Osteocyte (in vitro differentiated cells): ENCODE data around the gene SLC27A3. TPM values are rescaled to one million over a fixed set of nuclear protein-coding genes. Genes with fewer than 3 reads are reported as not detected.
A peak's percentile ranks its signal among the peaks of the same experiment; 100 is the strongest.

ENCODE experiments used
- DNase-seq: peaks from one replicate; pipeline ENCODE4 v3.0.0; 2021; ENCODE audit warnings: mixed read lengths; ENCODE audit not compliant: unreplicated experiment; ENCODE audit errors: extremely low spot score
- H3K27ac Mint-ChIP-seq: one replicate; pipeline ENCODE4 v1.8.0; 2021; ENCODE audit warnings: mild to moderate bottlenecking, mixed read lengths; ENCODE audit not compliant: unreplicated experiment
- H3K27me3 Mint-ChIP-seq: one replicate; pipeline ENCODE4 v1.8.0; 2021; ENCODE audit warnings: mixed read lengths; ENCODE audit not compliant: unreplicated experiment
- H3K36me3 Mint-ChIP-seq: one replicate; pipeline ENCODE4 v1.8.0; 2021; ENCODE audit warnings: mixed read lengths; ENCODE audit not compliant: unreplicated experiment
- H3K4me1 Mint-ChIP-seq: one replicate; pipeline ENCODE4 v1.8.0; 2021; ENCODE audit warnings: mixed read lengths; ENCODE audit not compliant: unreplicated experiment
- H3K4me3 Mint-ChIP-seq: one replicate; pipeline ENCODE4 v1.8.0; 2021; ENCODE audit warnings: mild to moderate bottlenecking, moderate library complexity, mixed read lengths; ENCODE audit not compliant: unreplicated experiment
- H3K9me3 Mint-ChIP-seq: one replicate; pipeline ENCODE4 v1.8.0; 2021; ENCODE audit warnings: mixed read lengths; ENCODE audit not compliant: unreplicated experiment
- total RNA-seq: library from RNA; stranded (reverse); gene quantifications from 2 replicates; pipeline ENCODE4 v1.2.1, GENCODE V29; 2021
- TF ChIP-seq, protein P1 (sequence below): fragments of 200-600 bp; sonication (generic); IDR thresholded peaks from 2 replicates; pipeline ENCODE4 v1.5.0; 2021; ENCODE audit warnings: antibody characterized with exemption, mild to moderate bottlenecking, moderate library complexity

Gene SLC27A3
- total RNA-seq, 1 donor from 2014 or later, result 9.9 TPM

DNA sequence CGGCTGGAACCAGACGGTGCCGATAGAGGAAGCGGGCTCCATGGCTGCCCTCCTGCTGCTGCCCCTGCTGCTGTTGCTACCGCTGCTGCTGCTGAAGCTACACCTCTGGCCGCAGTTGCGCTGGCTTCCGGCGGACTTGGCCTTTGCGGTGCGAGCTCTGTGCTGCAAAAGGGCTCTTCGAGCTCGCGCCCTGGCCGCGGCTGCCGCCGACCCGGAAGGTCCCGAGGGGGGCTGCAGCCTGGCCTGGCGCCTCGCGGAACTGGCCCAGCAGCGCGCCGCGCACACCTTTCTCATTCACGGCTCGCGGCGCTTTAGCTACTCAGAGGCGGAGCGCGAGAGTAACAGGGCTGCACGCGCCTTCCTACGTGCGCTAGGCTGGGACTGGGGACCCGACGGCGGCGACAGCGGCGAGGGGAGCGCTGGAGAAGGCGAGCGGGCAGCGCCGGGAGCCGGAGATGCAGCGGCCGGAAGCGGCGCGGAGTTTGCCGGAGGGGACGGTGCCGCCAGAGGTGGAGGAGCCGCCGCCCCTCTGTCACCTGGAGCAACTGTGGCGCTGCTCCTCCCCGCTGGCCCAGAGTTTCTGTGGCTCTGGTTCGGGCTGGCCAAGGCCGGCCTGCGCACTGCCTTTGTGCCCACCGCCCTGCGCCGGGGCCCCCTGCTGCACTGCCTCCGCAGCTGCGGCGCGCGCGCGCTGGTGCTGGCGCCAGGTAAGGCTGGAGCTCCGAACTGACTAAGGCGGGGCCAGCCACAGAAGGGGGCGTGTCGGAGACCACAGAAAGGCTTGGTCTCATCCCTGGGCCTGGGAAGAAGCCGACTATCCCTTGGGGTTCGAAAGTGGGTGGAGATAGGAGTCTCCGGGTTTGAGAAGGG, 486 bp downstream of the SLC27A3 start:
- no peak for DNase-seq
- peaks cover 21% of the 10 kb centered on the region for H3K4me1 Mint-ChIP-seq
- peak overlapping the region; percentile 74 for H3K4me3 Mint-ChIP-seq
- TF ChIP-seq, protein P1, sequence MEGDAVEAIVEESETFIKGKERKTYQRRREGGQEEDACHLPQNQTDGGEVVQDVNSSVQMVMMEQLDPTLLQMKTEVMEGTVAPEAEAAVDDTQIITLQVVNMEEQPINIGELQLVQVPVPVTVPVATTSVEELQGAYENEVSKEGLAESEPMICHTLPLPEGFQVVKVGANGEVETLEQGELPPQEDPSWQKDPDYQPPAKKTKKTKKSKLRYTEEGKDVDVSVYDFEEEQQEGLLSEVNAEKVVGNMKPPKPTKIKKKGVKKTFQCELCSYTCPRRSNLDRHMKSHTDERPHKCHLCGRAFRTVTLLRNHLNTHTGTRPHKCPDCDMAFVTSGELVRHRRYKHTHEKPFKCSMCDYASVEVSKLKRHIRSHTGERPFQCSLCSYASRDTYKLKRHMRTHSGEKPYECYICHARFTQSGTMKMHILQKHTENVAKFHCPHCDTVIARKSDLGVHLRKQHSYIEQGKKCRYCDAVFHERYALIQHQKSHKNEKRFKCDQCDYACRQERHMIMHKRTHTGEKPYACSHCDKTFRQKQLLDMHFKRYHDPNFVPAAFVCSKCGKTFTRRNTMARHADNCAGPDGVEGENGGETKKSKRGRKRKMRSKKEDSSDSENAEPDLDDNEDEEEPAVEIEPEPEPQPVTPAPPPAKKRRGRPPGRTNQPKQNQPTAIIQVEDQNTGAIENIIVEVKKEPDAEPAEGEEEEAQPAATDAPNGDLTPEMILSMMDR, result no peak
- no peaks in the 10 kb centered on the region for H3K27me3 Mint-ChIP-seq
- H3K27ac Mint-ChIP-seq, result peak overlapping the region; percentile 18
- H3K36me3 Mint-ChIP-seq, result peaks cover 3% of the 10 kb centered on the region
- no peaks in the 10 kb centered on the region for H3K9me3 Mint-ChIP-seq

DNA sequence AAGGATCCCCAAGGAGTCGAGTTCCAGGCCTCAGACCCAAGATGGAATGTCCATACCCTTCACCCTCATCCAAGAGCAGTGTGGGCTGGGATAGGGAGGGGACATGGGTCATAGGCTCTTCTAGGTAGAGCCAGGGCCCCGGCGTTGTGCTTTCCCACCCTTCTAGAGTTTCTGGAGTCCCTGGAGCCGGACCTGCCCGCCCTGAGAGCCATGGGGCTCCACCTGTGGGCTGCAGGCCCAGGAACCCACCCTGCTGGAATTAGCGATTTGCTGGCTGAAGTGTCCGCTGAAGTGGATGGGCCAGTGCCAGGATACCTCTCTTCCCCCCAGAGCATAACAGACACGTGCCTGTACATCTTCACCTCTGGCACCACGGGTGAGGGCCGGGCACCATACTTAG, 1.1 kb downstream of the SLC27A3 start:
- Mint-ChIP-seq H3K4me3 (peak overlapping the region; percentile 74), H3K27ac (no peak overlapping the region), H3K36me3 (peaks cover 2% of the 10 kb centered on the region), H3K4me1 (peaks cover 21% of the 10 kb centered on the region), H3K27me3 (no peaks in the 10 kb centered on the region), H3K9me3 (no peaks in the 10 kb centered on the region)
- DNase-seq, result no peak
- TF ChIP-seq, protein P1, result no peak

DNA sequence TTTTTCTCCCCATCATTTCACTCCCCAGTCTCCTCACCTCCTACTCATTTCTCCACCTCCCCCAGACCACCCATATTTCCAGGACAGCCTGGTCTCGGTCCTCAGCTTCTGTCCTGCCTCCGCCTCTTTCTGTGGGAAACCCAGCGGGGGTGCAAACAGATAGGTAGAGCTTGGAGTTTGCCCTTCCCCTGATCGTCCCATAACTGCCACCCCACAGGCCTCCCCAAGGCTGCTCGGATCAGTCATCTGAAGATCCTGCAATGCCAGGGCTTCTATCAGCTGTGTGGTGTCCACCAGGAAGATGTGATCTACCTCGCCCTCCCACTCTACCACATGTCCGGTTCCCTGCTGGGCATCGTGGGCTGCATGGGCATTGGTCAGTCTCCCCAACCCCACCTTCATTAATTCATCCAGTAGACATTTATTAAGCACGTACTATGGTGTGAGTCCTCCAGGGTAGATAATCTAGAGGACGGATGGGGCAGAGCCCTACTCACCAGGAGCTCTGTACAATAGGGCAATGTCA, 1.7 kb downstream of the SLC27A3 start:
- no peaks in the 10 kb centered on the region for H3K27me3 Mint-ChIP-seq
- H3K27ac Mint-ChIP-seq, result no peak overlapping the region

DNA sequence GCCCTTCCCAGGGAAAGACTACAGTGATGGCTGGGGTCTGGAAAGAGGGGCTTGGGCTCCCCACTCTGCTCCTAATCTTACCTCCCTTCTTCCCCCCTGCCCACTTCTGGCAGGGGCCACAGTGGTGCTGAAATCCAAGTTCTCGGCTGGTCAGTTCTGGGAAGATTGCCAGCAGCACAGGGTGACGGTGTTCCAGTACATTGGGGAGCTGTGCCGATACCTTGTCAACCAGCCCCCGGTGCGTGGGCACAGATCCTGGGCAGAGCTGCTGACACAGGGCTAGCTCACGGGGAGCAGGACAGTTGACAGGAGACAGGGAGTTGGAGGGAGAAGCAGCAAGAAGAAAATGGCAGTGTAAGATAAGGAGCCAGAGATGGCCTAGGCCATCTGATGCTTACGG, 2.4 kb downstream of the SLC27A3 start:
- Mint-ChIP-seq H3K4me3 (no peak overlapping the region), H3K27me3 (no peaks in the 10 kb centered on the region), H3K27ac (no peak overlapping the region), H3K4me1 (peaks cover 21% of the 10 kb centered on the region), H3K9me3 (no peaks in the 10 kb centered on the region), H3K36me3 (no peaks in the 10 kb centered on the region)
- DNase-seq, result no peak
- TF ChIP-seq, protein P1, result no peak

More for the DNA sequence above, 1.7 kb downstream of the SLC27A3 start:
- TF ChIP-seq, protein P1, result no peak
- Mint-ChIP-seq H3K36me3 (peaks cover 2% of the 10 kb centered on the region), H3K4me3 (peak overlapping the region; percentile 60), H3K4me1 (peaks cover 21% of the 10 kb centered on the region), H3K9me3 (no peaks in the 10 kb centered on the region)
- no peak for DNase-seq

DNA sequence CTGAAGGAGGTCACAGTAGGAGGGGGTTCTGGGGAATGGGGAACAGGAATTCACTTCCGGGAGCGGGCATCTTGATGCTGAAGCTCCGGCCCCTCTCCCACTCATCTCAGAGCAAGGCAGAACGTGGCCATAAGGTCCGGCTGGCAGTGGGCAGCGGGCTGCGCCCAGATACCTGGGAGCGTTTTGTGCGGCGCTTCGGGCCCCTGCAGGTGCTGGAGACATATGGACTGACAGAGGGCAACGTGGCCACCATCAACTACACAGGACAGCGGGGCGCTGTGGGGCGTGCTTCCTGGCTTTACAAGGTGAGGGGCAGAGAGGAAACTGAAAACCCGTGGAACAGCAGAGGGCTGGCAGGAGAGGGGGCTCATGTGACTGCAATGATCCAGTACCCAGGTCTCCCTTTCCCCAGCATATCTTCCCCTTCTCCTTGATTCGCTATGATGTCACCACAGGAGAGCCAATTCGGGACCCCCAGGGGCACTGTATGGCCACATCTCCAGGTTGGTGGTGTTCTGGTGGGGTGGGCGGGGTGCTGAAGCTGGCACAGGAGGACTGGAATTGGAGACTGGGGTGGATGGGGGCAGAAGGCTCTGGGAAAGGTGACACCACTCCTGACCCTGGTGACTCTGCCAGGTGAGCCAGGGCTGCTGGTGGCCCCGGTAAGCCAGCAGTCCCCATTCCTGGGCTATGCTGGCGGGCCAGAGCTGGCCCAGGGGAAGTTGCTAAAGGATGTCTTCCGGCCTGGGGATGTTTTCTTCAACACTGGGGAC, 3.0 kb downstream of the SLC27A3 start:
- H3K27ac Mint-ChIP-seq, result no peak overlapping the region
- H3K4me1 Mint-ChIP-seq, result peaks cover 26% of the 10 kb centered on the region
- H3K4me3 Mint-ChIP-seq, result no peak overlapping the region
- no peak for DNase-seq
- TF ChIP-seq, protein P1, result no peak
- H3K9me3 Mint-ChIP-seq, result no peaks in the 10 kb centered on the region
- no peaks in the 10 kb centered on the region for H3K27me3 Mint-ChIP-seq
- no peaks in the 10 kb centered on the region for H3K36me3 Mint-ChIP-seq
